Upper lobe of left lung (tissue), 4 donors: Measurements from ENCODE around the gene ARHGAP45.

Experiments used
- EP300 ChIP-seq, 4 donors: sonication (generic); formaldehyde crosslinking; IDR thresholded peaks; one replicate each; pipeline ENCODE4 v1.5.1; 2017; ENCODE audit warnings: antibody characterized with exemption in 4 of 4, control low read depth in 2 of 4
- POLR2A ChIP-seq, 4 donors: fragments of 450-650 bp; IDR thresholded peaks; one replicate each; pipeline ENCODE4 v1.5.1; 2016 to 2017; ENCODE audit warnings: antibody characterized with exemption in 4 of 4, mild to moderate bottlenecking in 2 of 4
- TF ChIP-seq, protein P1 (sequence below), 6 experiments: fragments of 450-650 bp in 4 of 6; fragments of 200-600 bp in 2 of 6; sonication (generic) in 2 of 6; IDR thresholded peaks; one replicate each; pipeline ENCODE4 v1.5.1; 2016 to 2019; ENCODE audit warnings: antibody characterized with exemption in 6 of 6

DNA sequence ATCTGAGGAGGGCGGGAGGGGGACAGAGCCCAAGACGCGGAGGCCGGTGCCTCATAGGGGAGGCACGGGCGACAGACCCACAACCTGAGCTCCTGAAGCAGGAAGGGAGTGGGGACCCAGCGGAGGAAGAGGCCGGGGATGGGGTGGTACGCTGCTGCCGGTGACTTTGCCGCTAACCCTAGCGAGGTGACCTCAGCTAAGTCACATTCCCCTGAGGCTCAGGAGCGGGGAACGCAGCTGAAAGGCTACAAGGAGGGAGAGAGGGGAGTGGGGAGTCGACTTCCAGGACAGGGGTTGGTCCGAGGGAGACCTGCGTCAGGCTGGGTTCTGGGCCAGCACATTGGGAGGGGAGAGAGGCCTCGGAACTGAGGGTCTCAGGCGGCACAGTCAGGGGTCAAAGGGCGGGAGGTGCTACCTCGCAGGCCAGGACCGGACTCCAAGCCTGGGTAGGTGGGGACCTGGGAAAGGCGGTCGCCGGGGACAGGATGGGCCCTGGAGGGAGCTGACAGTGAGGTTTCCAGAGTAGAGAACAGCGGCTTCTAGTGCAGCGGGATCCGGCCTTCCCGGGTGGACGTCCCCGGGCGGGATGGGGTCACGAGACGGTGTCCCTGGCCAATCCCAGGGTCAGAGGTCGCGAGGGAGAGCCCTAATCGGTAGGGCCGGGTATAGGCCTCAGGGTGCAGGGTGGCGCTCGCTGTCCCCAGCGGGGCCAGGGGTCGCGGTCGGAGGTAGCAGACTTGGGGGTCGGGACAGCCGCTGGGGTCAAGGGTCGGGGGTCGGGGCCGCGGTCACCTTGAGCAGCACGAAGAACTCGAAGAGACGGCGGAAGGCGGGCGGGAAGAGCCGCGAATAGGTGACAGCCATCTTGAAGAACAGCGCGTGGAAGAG, 46.7 kb upstream of the ARHGAP45 start:
- no peak for TF ChIP-seq POLR2A (IDR thresholded peaks at IDR 0.05)
- TF ChIP-seq, protein P1, sequence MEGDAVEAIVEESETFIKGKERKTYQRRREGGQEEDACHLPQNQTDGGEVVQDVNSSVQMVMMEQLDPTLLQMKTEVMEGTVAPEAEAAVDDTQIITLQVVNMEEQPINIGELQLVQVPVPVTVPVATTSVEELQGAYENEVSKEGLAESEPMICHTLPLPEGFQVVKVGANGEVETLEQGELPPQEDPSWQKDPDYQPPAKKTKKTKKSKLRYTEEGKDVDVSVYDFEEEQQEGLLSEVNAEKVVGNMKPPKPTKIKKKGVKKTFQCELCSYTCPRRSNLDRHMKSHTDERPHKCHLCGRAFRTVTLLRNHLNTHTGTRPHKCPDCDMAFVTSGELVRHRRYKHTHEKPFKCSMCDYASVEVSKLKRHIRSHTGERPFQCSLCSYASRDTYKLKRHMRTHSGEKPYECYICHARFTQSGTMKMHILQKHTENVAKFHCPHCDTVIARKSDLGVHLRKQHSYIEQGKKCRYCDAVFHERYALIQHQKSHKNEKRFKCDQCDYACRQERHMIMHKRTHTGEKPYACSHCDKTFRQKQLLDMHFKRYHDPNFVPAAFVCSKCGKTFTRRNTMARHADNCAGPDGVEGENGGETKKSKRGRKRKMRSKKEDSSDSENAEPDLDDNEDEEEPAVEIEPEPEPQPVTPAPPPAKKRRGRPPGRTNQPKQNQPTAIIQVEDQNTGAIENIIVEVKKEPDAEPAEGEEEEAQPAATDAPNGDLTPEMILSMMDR (IDR thresholded peaks at IDR 0.05), result no peak
- TF ChIP-seq EP300 (IDR thresholded peaks at IDR 0.05), result no peak
